Neuronal stem cell (in vitro differentiated cells): Measurements from ENCODE around the gene LAMA5.
A peak's percentile ranks its signal among the peaks of the same experiment; 100 is the strongest.

Experiments used
- DNase-seq: peaks from one replicate; pipeline ENCODE4 v3.0.0-alpha.2; 2013; ENCODE audit warnings: low spot score
- H2AFZ ChIP-seq: one replicate; pipeline ENCODE4 v1.6.1; 2013; ENCODE audit warnings: mild to moderate bottlenecking, low read length, inconsistent platforms
- H2AK5ac ChIP-seq: 2 replicates; pipeline ENCODE4 v1.6.1; 2013; ENCODE audit warnings: low read depth, mild to moderate bottlenecking, inconsistent platforms, low read length, moderate library complexity, mixed read lengths
- H2BK120ac ChIP-seq: 2 replicates; pipeline ENCODE4 v1.6.1; 2013; ENCODE audit warnings: low read depth, mild to moderate bottlenecking, inconsistent platforms, low read length, moderate library complexity, mixed read lengths
- H2BK12ac ChIP-seq: one replicate; pipeline ENCODE4 v1.6.1; 2013; ENCODE audit warnings: low read length, inconsistent platforms
- H2BK15ac ChIP-seq: 2 replicates; pipeline ENCODE4 v1.6.1; 2013; ENCODE audit warnings: mild to moderate bottlenecking, low read length, inconsistent platforms, mixed read lengths
- H2BK5ac ChIP-seq: one replicate; pipeline ENCODE4 v1.6.1; 2013; ENCODE audit warnings: inconsistent platforms, mild to moderate bottlenecking, low read length, moderate library complexity
- H3K14ac ChIP-seq: one replicate; pipeline ENCODE4 v1.6.1; 2013; ENCODE audit warnings: low read length, inconsistent platforms
- H3K18ac ChIP-seq: 2 replicates; pipeline ENCODE4 v1.6.1; 2013; ENCODE audit warnings: low read length, inconsistent platforms
- H3K23ac ChIP-seq: 2 replicates; pipeline ENCODE4 v1.6.1; 2013; ENCODE audit warnings: low read depth, mild to moderate bottlenecking, mixed read lengths, low read length, inconsistent platforms; ENCODE audit not compliant: poor library complexity
- H3K27ac ChIP-seq: replicated peaks from 3 replicates; pipeline ENCODE4 v1.5.1; 2013; ENCODE audit warnings: low read length, inconsistent platforms
- H3K27me3 ChIP-seq, 3 experiments: 2 replicates each; pipeline ENCODE4 v1.6.1; 2013; ENCODE audit warnings: low read length in 3 of 3, mild to moderate bottlenecking in 2 of 3, inconsistent platforms in 1 of 3, low read depth in 1 of 3, mixed read lengths in 1 of 3, moderate library complexity in 1 of 3; ENCODE audit not compliant: control insufficient read depth in 3 of 3, insufficient read depth in 3 of 3
- H3K36me3 ChIP-seq, 2 donors: replicated peaks in 1 of 2; 2 replicates each; pipeline ENCODE4 v1.6.1; 2013; ENCODE audit warnings: low read length in 2 of 2; ENCODE audit not compliant: control insufficient read depth in 2 of 2, insufficient read depth in 2 of 2
- H3K4ac ChIP-seq: 2 replicates; pipeline ENCODE4 v1.6.1; 2013; ENCODE audit warnings: inconsistent platforms, mild to moderate bottlenecking, low read length, moderate library complexity
- H3K4me1 ChIP-seq, 2 donors: 1 replicate in 1 of 2; 2 replicates in 1 of 2; pipeline ENCODE4 v1.6.1; 2013; ENCODE audit warnings: low read length in 2 of 2, low read depth in 1 of 2; ENCODE audit not compliant: control insufficient read depth in 2 of 2, insufficient read depth in 1 of 2
- H3K4me2 ChIP-seq: one replicate; pipeline ENCODE4 v1.6.1; 2013; ENCODE audit warnings: mild to moderate bottlenecking, low read length, inconsistent platforms; ENCODE audit not compliant: insufficient read depth, poor library complexity, severe bottlenecking
- H3K4me3 ChIP-seq, 2 donors: 2 replicates each; pipeline ENCODE4 v1.5.1; 2013; ENCODE audit warnings: low read length in 2 of 2, mild to moderate bottlenecking in 2 of 2, inconsistent platforms in 1 of 2, moderate library complexity in 1 of 2
- H3K79me1 ChIP-seq: one replicate; pipeline ENCODE4 v1.6.1; 2013; ENCODE audit warnings: low read depth, mild to moderate bottlenecking, inconsistent platforms, low read length, moderate library complexity
- H3K9ac ChIP-seq: one replicate; pipeline ENCODE4 v1.6.1; 2013; ENCODE audit warnings: mild to moderate bottlenecking, low read depth, low read length, inconsistent platforms; ENCODE audit not compliant: poor library complexity
- H3K9me3 ChIP-seq, 2 donors: replicated peaks in 1 of 2; 2 replicates each; pipeline versions ENCODE3 to v1.6.1; 2013; ENCODE audit warnings: low read length in 2 of 2, mild to moderate bottlenecking in 2 of 2, inconsistent platforms in 1 of 2, low read depth in 1 of 2, mixed read lengths in 1 of 2, moderate library complexity in 1 of 2; ENCODE audit not compliant: control insufficient read depth in 2 of 2, insufficient read depth in 1 of 2
- H4K8ac ChIP-seq: one replicate; pipeline ENCODE4 v1.6.1; 2013; ENCODE audit warnings: low read depth, mild to moderate bottlenecking, inconsistent platforms, low read length, moderate library complexity
- H4K91ac ChIP-seq: one replicate; pipeline ENCODE4 v1.6.1; 2013; ENCODE audit warnings: low read length, low read depth, mild to moderate bottlenecking, inconsistent platforms; ENCODE audit not compliant: poor library complexity
- WGBS, 2 donors: extraction: QIAGEN DNeasy Blood & Tissue Kit; methylation state at CpG; one replicate each; pipeline ENCODE4 v1.1.7; 2013; ENCODE audit warnings: missing lambda C conversion rate in 2 of 2, mixed read lengths in 1 of 2; ENCODE audit not compliant: insufficient read length in 2 of 2, insufficient replicate concordance in 1 of 2; ENCODE audit errors: extremely low coverage in 2 of 2; 5-methylcytosine and 5-hydroxymethylcytosine counted together

The LAMA5 gene

GRCh38 chr20:62336775-62337557 lies 30.1 kb downstream of the LAMA5 start:
- Histone ChIP-seq H2BK15ac (no peak overlapping the region), H4K8ac (peak overlapping the region; percentile 65), H3K4me1 (peaks cover 0 to 3% of the 10 kb centered on the region in 2 donors), H3K4ac (peak overlapping the region; percentile 95), H2BK120ac (no peak overlapping the region), H3K79me1 (peaks cover 12% of the 10 kb centered on the region), H3K14ac (peak overlapping the region; percentile 98), H4K91ac (no peak overlapping the region), H3K18ac (peak overlapping the region; percentile 48), H2BK12ac (peak overlapping the region; percentile 73), H3K36me3 (peaks cover 49% of the 10 kb centered on the region in 2 donors), H2AFZ (no peak overlapping the region), H3K9ac (peak overlapping the region; percentile 44), H3K4me3 (peak overlapping the region in 1 of 2 donors; percentile 64), H2BK5ac (peak overlapping the region; percentile 87), H3K27ac (no peak overlapping the region), H3K23ac (peak overlapping the region; percentile 37), H2AK5ac (no peak overlapping the region), H3K4me2 (no peak overlapping the region), H3K9me3 (peaks cover 0 to 5% of the 10 kb centered on the region in 2 donors), H3K27me3 (peaks cover 0 to 2% (median 0%) of the 10 kb centered on the region in 3 experiments)
- no CpG with 5 or more reads among the region's 53 CpGs for WGBS, 2 donors
- no peak for DNase-seq

GRCh38 chr20:62336329-62336728 lies 30.8 kb downstream of the LAMA5 start:
- Histone ChIP-seq H3K23ac (peak overlapping the region; percentile 37), H2BK15ac (no peak overlapping the region), H2BK120ac (no peak overlapping the region), H2AFZ (no peak overlapping the region), H3K79me1 (peaks cover 12% of the 10 kb centered on the region), H3K4me3 (peak overlapping the region in 1 of 2 donors; percentile 36), H2BK5ac (peak overlapping the region; percentile 87), H4K8ac (no peak overlapping the region), H3K27ac (no peak overlapping the region), H3K27me3 (peaks cover 0 to 2% (median 0%) of the 10 kb centered on the region in 3 experiments), H4K91ac (no peak overlapping the region), H3K18ac (no peak overlapping the region), H3K14ac (no peak overlapping the region), H3K9ac (no peak overlapping the region), H3K4me1 (peaks cover 0 to 3% of the 10 kb centered on the region in 2 donors), H3K4me2 (no peak overlapping the region), H3K36me3 (peaks cover 51 to 52% of the 10 kb centered on the region in 2 donors), H2AK5ac (no peak overlapping the region), H2BK12ac (no peak overlapping the region), H3K9me3 (peaks cover 0 to 5% of the 10 kb centered on the region in 2 donors), H3K4ac (no peak overlapping the region)
- no CpG with 5 or more reads among the region's 11 CpGs for WGBS, 2 donors
- DNase-seq: no peak

GRCh38 chr20:62335532-62335931 lies 31.6 kb downstream of the LAMA5 start:
- Histone ChIP-seq H3K14ac (no peak overlapping the region), H2BK12ac (no peak overlapping the region), H3K79me1 (peaks cover 12% of the 10 kb centered on the region), H3K27ac (no peak overlapping the region), H4K8ac (no peak overlapping the region), H4K91ac (no peak overlapping the region), H3K18ac (no peak overlapping the region), H2BK15ac (no peak overlapping the region), H3K27me3 (peaks cover 0 to 2% (median 0%) of the 10 kb centered on the region in 3 experiments), H3K9ac (no peak overlapping the region), H2AK5ac (no peak overlapping the region), H2BK5ac (no peak overlapping the region), H3K36me3 (peaks cover 49 to 54% of the 10 kb centered on the region in 2 donors), H3K9me3 (peaks cover 0 to 5% of the 10 kb centered on the region in 2 donors), H3K4me1 (peaks cover 0 to 3% of the 10 kb centered on the region in 2 donors), H3K23ac (no peak overlapping the region), H2BK120ac (no peak overlapping the region), H3K4ac (no peak overlapping the region), H3K4me3 (no peak overlapping the region), H3K4me2 (no peak overlapping the region), H2AFZ (no peak overlapping the region)
- WGBS, 2 donors: no CpG with 5 or more reads among the region's 6 CpGs
- DNase-seq: no peak

- WGBS, 2 donors: no CpG with 5 or more reads among the region's 13 CpGs
- Histone ChIP-seq H3K18ac (no peak overlapping the region), H3K4me1 (peaks cover 0 to 3% of the 10 kb centered on the region in 2 donors), H3K4me3 (no peak overlapping the region), H3K4me2 (no peak overlapping the region), H2BK15ac (no peak overlapping the region), H3K14ac (no peak overlapping the region), H3K4ac (no peak overlapping the region), H4K91ac (no peak overlapping the region), H3K79me1 (peaks cover 12% of the 10 kb centered on the region), H3K27ac (no peak overlapping the region), H2AFZ (no peak overlapping the region), H2BK120ac (no peak overlapping the region), H4K8ac (no peak overlapping the region), H2BK5ac (peak overlapping the region; percentile 39), H2BK12ac (no peak overlapping the region), H3K36me3 (peaks cover 51 to 59% of the 10 kb centered on the region in 2 donors), H2AK5ac (no peak overlapping the region), H3K9me3 (peaks cover 0 to 5% of the 10 kb centered on the region in 2 donors), H3K9ac (no peak overlapping the region), H3K27me3 (peaks cover 0 to 2% (median 0%) of the 10 kb centered on the region in 3 experiments), H3K23ac (no peak overlapping the region)
- DNase-seq: no peak
These were observed 32.2 kb downstream of the LAMA5 start for GRCh38 chr20:62334881-62335280.
